Activated CD4-positive, alpha-beta T cell treated with anti-CD3 and anti-CD28 coated beads, Interleukin-2, amount 50 U/mL, for 4 hours (primary cell): Measurements from ENCODE around the gene IL1RN.

Experiments
- DNase-seq, 2 experiments: peaks; one replicate each; pipeline ENCODE4 v3.0.0-alpha.2; 2020

IL1RN gene

GRCh38 chr2:113129519-113130078 is 2.2 kb downstream of the IL1RN start:
- no peak for DNase-seq

- DNase-seq = no peak
Measured at GRCh38 chr2:113131352-113132185, 4.2 kb downstream of the IL1RN start.

GRCh38 chr2:113132414-113133021 is 5.1 kb downstream of the IL1RN start:
- no peak for DNase-seq

- DNase-seq = no peak
Measured at GRCh38 chr2:113133704-113134598, 6.6 kb downstream of the IL1RN start.

GRCh38 chr2:113134717-113135116 is 7.3 kb downstream of the IL1RN start:
- DNase-seq = no peak

- DNase-seq = no peak
Measured at GRCh38 chr2:113135317-113135716, 7.9 kb downstream of the IL1RN start.

GRCh38 chr2:113136828-113137775 is 9.7 kb downstream of the IL1RN start:
- DNase-seq = peak; percentile 8 to 19

GRCh38 chr2:113137827-113138226 is 10.4 kb downstream of the IL1RN start:
- DNase-seq = no peak

GRCh38 chr2:113138428-113139322 is 11.3 kb downstream of the IL1RN start:
- DNase-seq = peak; percentile 26

- DNase-seq = no peak
Measured at GRCh38 chr2:113141451-113141850, 14.1 kb downstream of the IL1RN start.

- DNase-seq = no peak
Measured at GRCh38 chr2:113142290-113142689, 14.9 kb downstream of the IL1RN start.

- no peak for DNase-seq
Measured at GRCh38 chr2:113144259-113144658, 16.9 kb downstream of the IL1RN start.

GRCh38 chr2:113148606-113149552 is 21.5 kb downstream of the IL1RN start:
- no peak for DNase-seq

- no peak for DNase-seq
Measured at GRCh38 chr2:113149553-113150257, 22.3 kb downstream of the IL1RN start.

GRCh38 chr2:113150258-113150601 is 22.8 kb downstream of the IL1RN start:
- no peak for DNase-seq

GRCh38 chr2:113155331-113155730 is 27.9 kb downstream of the IL1RN start:
- DNase-seq = no peak

- DNase-seq = no peak
Measured at GRCh38 chr2:113156278-113157117, 29.1 kb downstream of the IL1RN start.
